ENCODE data around the gene PLD2. TPM values are rescaled to one million over a fixed set of nuclear protein-coding genes. Genes with fewer than 3 reads are reported as not detected.

PLD2 gene
- total and polyA plus RNA-seq, 5 donors from 2014 or later, result 1.6 to 36.4 (median 2.0) TPM

Other genes starting within 250 kb of the PLD2 start
- gene GGT6, start 246.6 kb upstream of the PLD2 start, total RNA-seq, result not detected
- not detected for gene GGT6, start 246.6 kb upstream of the PLD2 start, polyA plus RNA-seq
- not detected for gene SMTNL2, start 222.6 kb upstream of the PLD2 start, total RNA-seq
- not detected for gene SMTNL2, start 222.6 kb upstream of the PLD2 start, polyA plus RNA-seq
- gene ALOX15, start 165.5 kb upstream of the PLD2 start, total RNA-seq, result not detected
- gene ALOX15, start 165.5 kb upstream of the PLD2 start, polyA plus RNA-seq, result not detected
- 51.9 TPM for gene PELP1, start 103.0 kb upstream of the PLD2 start, total RNA-seq
- 1 to 10 TPM; 6.2 to 8.6 (median 7.8) TPM for gene PELP1, start 103.0 kb upstream of the PLD2 start, polyA plus RNA-seq
- gene ARRB2, start 96.5 kb upstream of the PLD2 start, total RNA-seq, result 197 TPM
- 10 to 100 TPM; 22.4 to 37.5 (median 28.9) TPM for gene ARRB2, start 96.5 kb upstream of the PLD2 start, polyA plus RNA-seq
- gene MED11, start 75.7 kb upstream of the PLD2 start, total RNA-seq, result 9.3 TPM
- 10 to 100 TPM; 40.0 to 46.8 (median 43.9) TPM for gene MED11, start 75.7 kb upstream of the PLD2 start, polyA plus RNA-seq
- 1.0 TPM for gene ZMYND15, start 67.3 kb upstream of the PLD2 start, total RNA-seq
- not detected for gene ZMYND15, start 67.3 kb upstream of the PLD2 start, polyA plus RNA-seq
- 7.3 TPM for gene CXCL16, start 67.2 kb upstream of the PLD2 start, total RNA-seq
- under 1 TPM in 3 of 4 donors, not detected in 1; 0.41 to 0.79 (median 0.45) TPM for gene CXCL16, start 67.2 kb upstream of the PLD2 start, polyA plus RNA-seq
- gene TM4SF5, start 35.3 kb upstream of the PLD2 start, total RNA-seq, result not detected
- gene TM4SF5, start 35.3 kb upstream of the PLD2 start, polyA plus RNA-seq, result not detected
- not detected for gene VMO1, start 20.8 kb upstream of the PLD2 start, total RNA-seq
- under 1 TPM in 1 of 4 donors, not detected in 3; 0.71 TPM for gene VMO1, start 20.8 kb upstream of the PLD2 start, polyA plus RNA-seq
- 0.39 TPM for gene GLTPD2, start 18.2 kb upstream of the PLD2 start, total RNA-seq
- under 1 TPM in 1 of 4 donors, not detected in 3; 0.43 TPM for gene GLTPD2, start 18.2 kb upstream of the PLD2 start, polyA plus RNA-seq
- 64.7 TPM for gene PSMB6, start 11.0 kb upstream of the PLD2 start, total RNA-seq
- 100 to 1,000 TPM; 281 to 354 (median 319) TPM for gene PSMB6, start 11.0 kb upstream of the PLD2 start, polyA plus RNA-seq
- gene MINK1, start 26.2 kb downstream of the PLD2 start, total RNA-seq, result 235 TPM
- 10 to 100 TPM in 3 of 4 donors, 1 to 10 TPM in 1; 9.4 to 13.4 (median 11.6) TPM for gene MINK1, start 26.2 kb downstream of the PLD2 start, polyA plus RNA-seq
- gene C17orf107, start 92.4 kb downstream of the PLD2 start, total RNA-seq, result 45.6 TPM
- 1 to 10 TPM; 1.1 to 1.5 (median 1.3) TPM for gene C17orf107, start 92.4 kb downstream of the PLD2 start, polyA plus RNA-seq
- 3.8 TPM for gene CHRNE, start 95.9 kb downstream of the PLD2 start, total RNA-seq
- gene CHRNE, start 95.9 kb downstream of the PLD2 start, polyA plus RNA-seq, result under 1 TPM in 2 of 4 donors, not detected in 2; 0.15 to 0.25 TPM
- 1.9 TPM for gene GP1BA, start 125.1 kb downstream of the PLD2 start, total RNA-seq
- under 1 TPM in 2 of 4 donors, not detected in 2; 0.07 to 0.22 TPM for gene GP1BA, start 125.1 kb downstream of the PLD2 start, polyA plus RNA-seq
- 22.6 TPM for gene SLC25A11, start 132.9 kb downstream of the PLD2 start, total RNA-seq
- 10 to 100 TPM; 69.3 to 78.4 (median 74.4) TPM for gene SLC25A11, start 132.9 kb downstream of the PLD2 start, polyA plus RNA-seq
- 105 TPM for gene RNF167, start 133.1 kb downstream of the PLD2 start, total RNA-seq
- 10 to 100 TPM; 31.5 to 58.2 (median 45.9) TPM for gene RNF167, start 133.1 kb downstream of the PLD2 start, polyA plus RNA-seq
- gene PFN1, start 141.4 kb downstream of the PLD2 start, total RNA-seq, result 865 TPM
- gene PFN1, start 141.4 kb downstream of the PLD2 start, polyA plus RNA-seq, result 1,000 to 10,000 TPM; 2,018 to 2,804 (median 2,386) TPM
- gene ENO3, start 144.0 kb downstream of the PLD2 start, total RNA-seq, result 11.7 TPM
- 1 to 10 TPM in 1 of 4 donors, under 1 TPM in 3; 0.29 to 1.6 (median 0.41) TPM for gene ENO3, start 144.0 kb downstream of the PLD2 start, polyA plus RNA-seq
- gene SPAG7, start 160.7 kb downstream of the PLD2 start, total RNA-seq, result 52.5 TPM
- 100 to 1,000 TPM in 3 of 4 donors, 10 to 100 TPM in 1; 97.9 to 130 (median 106) TPM for gene SPAG7, start 160.7 kb downstream of the PLD2 start, polyA plus RNA-seq
- 69.8 TPM for gene CAMTA2, start 180.5 kb downstream of the PLD2 start, total RNA-seq
- gene CAMTA2, start 180.5 kb downstream of the PLD2 start, polyA plus RNA-seq, result 1 to 10 TPM; 4.7 to 7.9 (median 6.0) TPM
- not detected for gene INCA1, start 190.4 kb downstream of the PLD2 start, total RNA-seq
- gene INCA1, start 190.4 kb downstream of the PLD2 start, polyA plus RNA-seq, result under 1 TPM in 1 of 4 donors, not detected in 3; 0.99 TPM
- gene KIF1C, start 190.8 kb downstream of the PLD2 start, total RNA-seq, result 22.9 TPM
- 1 to 10 TPM; 2.6 to 4.6 (median 3.8) TPM for gene KIF1C, start 190.8 kb downstream of the PLD2 start, polyA plus RNA-seq
- 0.22 TPM for gene SLC52A1, start 228.3 kb downstream of the PLD2 start, total RNA-seq
- gene SLC52A1, start 228.3 kb downstream of the PLD2 start, polyA plus RNA-seq, result under 1 TPM in 2 of 4 donors, not detected in 2; 0.27 to 0.41 TPM